ENCODE data around the gene VWA5B1.

DNA sequence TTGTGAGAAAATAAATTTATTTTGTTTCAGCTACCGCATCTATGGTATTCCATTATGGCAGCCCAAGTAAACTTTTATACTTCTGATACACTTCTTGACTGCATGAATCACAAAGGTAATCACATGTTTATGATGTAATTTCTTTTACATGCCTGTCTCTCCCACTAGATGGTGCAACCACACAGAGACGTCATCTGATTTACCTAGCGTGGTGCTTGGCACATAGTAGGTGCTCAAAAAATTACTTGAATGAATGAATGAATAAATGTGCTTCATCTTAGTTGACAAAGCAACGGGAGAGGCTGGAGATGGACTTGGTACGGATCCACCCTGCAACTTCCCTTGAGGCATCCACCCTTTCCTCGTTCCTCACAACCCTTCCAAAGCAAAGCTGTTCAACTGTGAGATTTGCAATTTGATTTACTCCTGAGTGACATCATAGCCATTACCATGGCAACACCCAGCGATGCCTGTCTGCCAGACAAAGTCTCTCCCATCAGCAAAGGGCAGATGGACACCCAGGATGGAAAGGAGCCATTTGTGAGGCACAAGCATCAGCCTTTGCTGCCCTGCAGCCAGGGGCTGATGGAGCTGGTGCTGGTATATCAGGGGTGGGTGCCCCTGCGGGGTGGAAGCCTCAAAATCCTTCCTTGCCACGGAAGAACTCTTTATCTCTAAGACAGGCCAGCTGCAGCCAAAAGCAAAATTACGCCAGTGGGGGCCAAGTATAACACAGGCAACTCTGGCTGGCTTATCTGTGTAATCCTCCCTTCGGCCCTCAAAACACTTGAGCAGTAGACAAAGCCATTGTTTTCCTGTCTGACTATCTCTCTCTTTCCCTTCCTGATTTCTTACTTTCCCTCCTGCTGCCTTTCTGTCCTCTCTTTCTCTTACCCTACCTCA, 18.9 kb upstream of the VWA5B1 start:
- TF ChIP-seq POU5F1 (IDR thresholded peaks at IDR 0.05; ENCODE audit: low read depth, low read length), result no peak
- no peak for TF ChIP-seq JUND (IDR thresholded peaks at IDR 0.05; ENCODE audit: low read length)
- TF ChIP-seq RAD21 (IDR thresholded peaks at IDR 0.05 in 1 of 2, conservative IDR thresholded peaks at IDR 0.05 in 1 of 2; ENCODE audit: low read depth in 2 of 2, low read length in 2 of 2), result peak; percentile 39
- TF ChIP-seq, protein P1, sequence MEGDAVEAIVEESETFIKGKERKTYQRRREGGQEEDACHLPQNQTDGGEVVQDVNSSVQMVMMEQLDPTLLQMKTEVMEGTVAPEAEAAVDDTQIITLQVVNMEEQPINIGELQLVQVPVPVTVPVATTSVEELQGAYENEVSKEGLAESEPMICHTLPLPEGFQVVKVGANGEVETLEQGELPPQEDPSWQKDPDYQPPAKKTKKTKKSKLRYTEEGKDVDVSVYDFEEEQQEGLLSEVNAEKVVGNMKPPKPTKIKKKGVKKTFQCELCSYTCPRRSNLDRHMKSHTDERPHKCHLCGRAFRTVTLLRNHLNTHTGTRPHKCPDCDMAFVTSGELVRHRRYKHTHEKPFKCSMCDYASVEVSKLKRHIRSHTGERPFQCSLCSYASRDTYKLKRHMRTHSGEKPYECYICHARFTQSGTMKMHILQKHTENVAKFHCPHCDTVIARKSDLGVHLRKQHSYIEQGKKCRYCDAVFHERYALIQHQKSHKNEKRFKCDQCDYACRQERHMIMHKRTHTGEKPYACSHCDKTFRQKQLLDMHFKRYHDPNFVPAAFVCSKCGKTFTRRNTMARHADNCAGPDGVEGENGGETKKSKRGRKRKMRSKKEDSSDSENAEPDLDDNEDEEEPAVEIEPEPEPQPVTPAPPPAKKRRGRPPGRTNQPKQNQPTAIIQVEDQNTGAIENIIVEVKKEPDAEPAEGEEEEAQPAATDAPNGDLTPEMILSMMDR (IDR thresholded peaks at IDR 0.05; ENCODE audit: control extremely low read depth in 1 of 3, insufficient read depth in 1 of 3, low read depth in 1 of 3, low read length in 3 of 3), result peak in 1 of 3 experiments; percentile 33; a peak in 2 of 4 replicates
- no peak for TF ChIP-seq CBX8 (IDR thresholded peaks at IDR 0.05; ENCODE audit: borderline replicate concordance, low read depth, low read length)
- no peak for TF ChIP-seq EZH2 (IDR thresholded peaks at IDR 0.05; ENCODE audit: low read depth, low read length, severe bottlenecking)
- TF ChIP-seq SP2 (IDR thresholded peaks at IDR 0.05; ENCODE audit: low read length), result no peak
- TF ChIP-seq TAF7 (optimal IDR thresholded peaks at IDR 0.05; ENCODE audit: borderline replicate concordance, low read depth, low read length), result no peak
- no peak for TF ChIP-seq HDAC2 (IDR thresholded peaks at IDR 0.05; ENCODE audit: borderline replicate concordance in 1 of 2, low read depth in 2 of 2, low read length in 2 of 2)
- TF ChIP-seq SUZ12 (IDR thresholded peaks at IDR 0.05; ENCODE audit: low read length), result no peak
- no peak for TF ChIP-seq POLR2A (IDR thresholded peaks at IDR 0.05; ENCODE audit: control extremely low read depth in 1 of 2, low read depth in 2 of 2, low read length in 2 of 2)

Data from H1 (cell line).